Body of pancreas (tissue), 4 donors: ENCODE results near the gene GATA2.

Source experiments
- POLR2A ChIP-seq, 3 donors: fragments of 450-650 bp; IDR thresholded peaks; one replicate each; pipeline ENCODE4 v1.6.1; 2016; ENCODE audit warnings: antibody characterized with exemption in 3 of 3, mild to moderate bottlenecking in 2 of 3
- TF ChIP-seq, protein P1 (sequence below), 7 experiments: fragments of 450-650 bp in 4 of 7; fragments of 200-600 bp in 3 of 7; sonication (generic) in 3 of 7; IDR thresholded peaks; one replicate each; pipeline ENCODE4 v1.5.1; 2016 to 2019; ENCODE audit warnings: antibody characterized with exemption in 7 of 7

DNA sequence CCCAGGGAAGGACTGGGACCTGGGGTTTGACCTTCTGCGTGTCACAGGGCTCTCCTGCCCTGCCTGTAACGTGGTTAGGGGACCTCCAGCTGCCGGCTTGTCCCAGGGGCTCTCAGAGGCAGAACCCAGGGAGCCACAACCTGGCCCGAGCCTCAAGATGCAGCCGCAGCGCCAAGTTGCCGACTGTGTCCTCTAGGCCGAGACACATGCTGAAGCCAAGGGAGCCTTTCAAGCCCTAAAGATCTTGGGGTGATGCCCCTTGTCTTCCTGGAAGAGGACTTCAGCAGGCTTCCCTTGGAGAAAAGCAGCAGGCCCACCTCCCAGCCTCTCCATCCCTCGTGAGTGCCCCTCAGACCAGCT lies 33.6 kb downstream of the GATA2 start:
- no peak for TF ChIP-seq POLR2A (IDR thresholded peaks at IDR 0.05)
- TF ChIP-seq, protein P1, sequence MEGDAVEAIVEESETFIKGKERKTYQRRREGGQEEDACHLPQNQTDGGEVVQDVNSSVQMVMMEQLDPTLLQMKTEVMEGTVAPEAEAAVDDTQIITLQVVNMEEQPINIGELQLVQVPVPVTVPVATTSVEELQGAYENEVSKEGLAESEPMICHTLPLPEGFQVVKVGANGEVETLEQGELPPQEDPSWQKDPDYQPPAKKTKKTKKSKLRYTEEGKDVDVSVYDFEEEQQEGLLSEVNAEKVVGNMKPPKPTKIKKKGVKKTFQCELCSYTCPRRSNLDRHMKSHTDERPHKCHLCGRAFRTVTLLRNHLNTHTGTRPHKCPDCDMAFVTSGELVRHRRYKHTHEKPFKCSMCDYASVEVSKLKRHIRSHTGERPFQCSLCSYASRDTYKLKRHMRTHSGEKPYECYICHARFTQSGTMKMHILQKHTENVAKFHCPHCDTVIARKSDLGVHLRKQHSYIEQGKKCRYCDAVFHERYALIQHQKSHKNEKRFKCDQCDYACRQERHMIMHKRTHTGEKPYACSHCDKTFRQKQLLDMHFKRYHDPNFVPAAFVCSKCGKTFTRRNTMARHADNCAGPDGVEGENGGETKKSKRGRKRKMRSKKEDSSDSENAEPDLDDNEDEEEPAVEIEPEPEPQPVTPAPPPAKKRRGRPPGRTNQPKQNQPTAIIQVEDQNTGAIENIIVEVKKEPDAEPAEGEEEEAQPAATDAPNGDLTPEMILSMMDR (IDR thresholded peaks at IDR 0.05): no peak
